Panc1 (cell line): ENCODE results near the gene BTBD3.

ENCODE experiments used
- TCF7L2 ChIP-seq: IDR thresholded peaks from 2 replicates; pipeline ENCODE4 v1.6.1; 2011; ENCODE audit warnings: mild to moderate bottlenecking, low read depth, low read length, inconsistent platforms
- TF ChIP-seq, protein P1 (sequence below): fragments of 450-650 bp; IDR thresholded peaks from 2 replicates; pipeline ENCODE4 v1.5.1; 2017; ENCODE audit warnings: mild to moderate bottlenecking

- TF ChIP-seq, protein P1, sequence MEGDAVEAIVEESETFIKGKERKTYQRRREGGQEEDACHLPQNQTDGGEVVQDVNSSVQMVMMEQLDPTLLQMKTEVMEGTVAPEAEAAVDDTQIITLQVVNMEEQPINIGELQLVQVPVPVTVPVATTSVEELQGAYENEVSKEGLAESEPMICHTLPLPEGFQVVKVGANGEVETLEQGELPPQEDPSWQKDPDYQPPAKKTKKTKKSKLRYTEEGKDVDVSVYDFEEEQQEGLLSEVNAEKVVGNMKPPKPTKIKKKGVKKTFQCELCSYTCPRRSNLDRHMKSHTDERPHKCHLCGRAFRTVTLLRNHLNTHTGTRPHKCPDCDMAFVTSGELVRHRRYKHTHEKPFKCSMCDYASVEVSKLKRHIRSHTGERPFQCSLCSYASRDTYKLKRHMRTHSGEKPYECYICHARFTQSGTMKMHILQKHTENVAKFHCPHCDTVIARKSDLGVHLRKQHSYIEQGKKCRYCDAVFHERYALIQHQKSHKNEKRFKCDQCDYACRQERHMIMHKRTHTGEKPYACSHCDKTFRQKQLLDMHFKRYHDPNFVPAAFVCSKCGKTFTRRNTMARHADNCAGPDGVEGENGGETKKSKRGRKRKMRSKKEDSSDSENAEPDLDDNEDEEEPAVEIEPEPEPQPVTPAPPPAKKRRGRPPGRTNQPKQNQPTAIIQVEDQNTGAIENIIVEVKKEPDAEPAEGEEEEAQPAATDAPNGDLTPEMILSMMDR: no peak
- TF ChIP-seq TCF7L2: no peak
These were observed 34.9 kb downstream of the BTBD3 start for GRCh38 chr20:11952639-11953038.
